ENCODE data around the gene C1orf21.
A peak's percentile ranks its signal among the peaks of the same experiment; 100 is the strongest.

Gene C1orf21

GRCh38 chr1:184524248-184524647 is 137.4 kb downstream of the C1orf21 start:
- Histone ChIP-seq H3K9me3 (ENCODE audit: control insufficient read depth in 1 of 2, low read length in 2 of 2) (no peaks in the 10 kb centered on the region), H3K36me3 (ENCODE audit: control insufficient read depth in 1 of 2, insufficient read depth in 2 of 2, low read length in 2 of 2) (no peaks in the 10 kb centered on the region), H3K4me1 (ENCODE audit: control insufficient read depth in 1 of 2, insufficient read depth in 2 of 2, low read length in 2 of 2) (no peaks in the 10 kb centered on the region), H3K27me3 (ENCODE audit: low read depth, low read length) (no peaks in the 10 kb centered on the region), H3K4me3 (ENCODE audit: low read depth in 1 of 2, low read length in 2 of 2) (no peak overlapping the region), H3K27ac (ENCODE audit: low read length) (no peak overlapping the region)

GRCh38 chr1:184527402-184527801 is 140.6 kb downstream of the C1orf21 start:
- Histone ChIP-seq H3K4me3 (ENCODE audit: low read depth in 1 of 2, low read length in 2 of 2) (no peak overlapping the region), H3K27ac (ENCODE audit: low read length) (no peak overlapping the region), H3K4me1 (ENCODE audit: control insufficient read depth in 1 of 2, insufficient read depth in 2 of 2, low read length in 2 of 2) (no peaks in the 10 kb centered on the region), H3K27me3 (ENCODE audit: low read depth, low read length) (no peaks in the 10 kb centered on the region), H3K36me3 (ENCODE audit: control insufficient read depth in 1 of 2, insufficient read depth in 2 of 2, low read length in 2 of 2) (no peaks in the 10 kb centered on the region), H3K9me3 (ENCODE audit: control insufficient read depth in 1 of 2, low read length in 2 of 2) (no peaks in the 10 kb centered on the region)

DNA sequence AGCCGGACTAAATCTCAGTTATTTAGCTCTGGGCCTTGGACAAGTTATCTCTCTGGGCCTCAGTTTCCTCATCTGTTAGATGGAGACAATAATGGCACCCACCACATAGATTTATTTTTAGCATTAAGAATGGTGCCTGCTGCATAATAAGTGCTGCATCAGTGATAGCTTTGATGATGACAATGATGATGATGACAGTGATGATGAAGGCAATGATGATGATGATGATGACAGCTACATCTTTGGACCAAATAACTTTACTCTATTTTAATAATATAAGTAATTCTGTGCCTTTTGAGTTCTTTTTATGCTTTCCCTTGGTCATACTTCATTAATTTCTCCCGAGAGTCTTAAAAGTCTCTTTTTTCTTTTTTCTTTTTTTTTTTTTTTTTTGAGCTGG is 143.4 kb downstream of the C1orf21 start:
- no peaks in the 10 kb centered on the region for H3K9me3 ChIP-seq (ENCODE audit: control insufficient read depth in 1 of 2, low read length in 2 of 2)
- H3K4me1 ChIP-seq (ENCODE audit: control insufficient read depth in 1 of 2, insufficient read depth in 2 of 2, low read length in 2 of 2), result peaks cover 0 to 3% of the 10 kb centered on the region in 2 donors
- no peak overlapping the region for H3K27ac ChIP-seq (ENCODE audit: low read length)
- no peak overlapping the region for H3K4me3 ChIP-seq (ENCODE audit: low read depth in 1 of 2, low read length in 2 of 2)
- no peaks in the 10 kb centered on the region for H3K36me3 ChIP-seq (ENCODE audit: control insufficient read depth in 1 of 2, insufficient read depth in 2 of 2, low read length in 2 of 2)
- H3K27me3 ChIP-seq (ENCODE audit: low read depth, low read length), result no peaks in the 10 kb centered on the region

GRCh38 chr1:184531296-184531695 is 144.5 kb downstream of the C1orf21 start:
- Histone ChIP-seq H3K27ac (ENCODE audit: low read length) (no peak overlapping the region), H3K4me1 (ENCODE audit: control insufficient read depth in 1 of 2, insufficient read depth in 2 of 2, low read length in 2 of 2) (peaks cover 0 to 3% of the 10 kb centered on the region in 2 donors), H3K36me3 (ENCODE audit: control insufficient read depth in 1 of 2, insufficient read depth in 2 of 2, low read length in 2 of 2) (no peaks in the 10 kb centered on the region), H3K27me3 (ENCODE audit: low read depth, low read length) (no peaks in the 10 kb centered on the region), H3K4me3 (ENCODE audit: low read depth in 1 of 2, low read length in 2 of 2) (no peak overlapping the region), H3K9me3 (ENCODE audit: control insufficient read depth in 1 of 2, low read length in 2 of 2) (peaks cover 0 to 5% of the 10 kb centered on the region in 2 donors)

- Histone ChIP-seq H3K9me3 (ENCODE audit: control insufficient read depth in 1 of 2, low read length in 2 of 2) (peaks cover 0 to 8% of the 10 kb centered on the region in 2 donors), H3K36me3 (ENCODE audit: control insufficient read depth in 1 of 2, insufficient read depth in 2 of 2, low read length in 2 of 2) (no peaks in the 10 kb centered on the region), H3K4me3 (ENCODE audit: low read depth in 1 of 2, low read length in 2 of 2) (no peak overlapping the region), H3K4me1 (ENCODE audit: control insufficient read depth in 1 of 2, insufficient read depth in 2 of 2, low read length in 2 of 2) (peaks cover 0 to 3% of the 10 kb centered on the region in 2 donors), H3K27me3 (ENCODE audit: low read depth, low read length) (no peaks in the 10 kb centered on the region), H3K27ac (ENCODE audit: low read length) (no peak overlapping the region)
These were observed 145.4 kb downstream of the C1orf21 start for GRCh38 chr1:184532199-184532598.

GRCh38 chr1:184533049-184533448 is 146.2 kb downstream of the C1orf21 start:
- peaks cover 0 to 8% of the 10 kb centered on the region in 2 donors for H3K9me3 ChIP-seq (ENCODE audit: control insufficient read depth in 1 of 2, low read length in 2 of 2)
- no peaks in the 10 kb centered on the region for H3K27me3 ChIP-seq (ENCODE audit: low read depth, low read length)
- no peaks in the 10 kb centered on the region for H3K36me3 ChIP-seq (ENCODE audit: control insufficient read depth in 1 of 2, insufficient read depth in 2 of 2, low read length in 2 of 2)
- H3K27ac ChIP-seq (ENCODE audit: low read length), result no peak overlapping the region
- no peak overlapping the region for H3K4me3 ChIP-seq (ENCODE audit: low read depth in 1 of 2, low read length in 2 of 2)
- H3K4me1 ChIP-seq (ENCODE audit: control insufficient read depth in 1 of 2, insufficient read depth in 2 of 2, low read length in 2 of 2), result peaks cover 0 to 3% of the 10 kb centered on the region in 2 donors

GRCh38 chr1:184533915-184534314 is 147.1 kb downstream of the C1orf21 start:
- no peaks in the 10 kb centered on the region for H3K27me3 ChIP-seq (ENCODE audit: low read depth, low read length)
- H3K4me1 ChIP-seq (ENCODE audit: control insufficient read depth in 1 of 2, insufficient read depth in 2 of 2, low read length in 2 of 2), result peaks cover 0 to 3% of the 10 kb centered on the region in 2 donors
- no peak overlapping the region for H3K4me3 ChIP-seq (ENCODE audit: low read depth in 1 of 2, low read length in 2 of 2)
- H3K9me3 ChIP-seq (ENCODE audit: control insufficient read depth in 1 of 2, low read length in 2 of 2), result peaks cover 0 to 9% of the 10 kb centered on the region in 2 donors
- H3K27ac ChIP-seq (ENCODE audit: low read length), result peak overlapping the region; percentile 10
- no peaks in the 10 kb centered on the region for H3K36me3 ChIP-seq (ENCODE audit: control insufficient read depth in 1 of 2, insufficient read depth in 2 of 2, low read length in 2 of 2)

DNA sequence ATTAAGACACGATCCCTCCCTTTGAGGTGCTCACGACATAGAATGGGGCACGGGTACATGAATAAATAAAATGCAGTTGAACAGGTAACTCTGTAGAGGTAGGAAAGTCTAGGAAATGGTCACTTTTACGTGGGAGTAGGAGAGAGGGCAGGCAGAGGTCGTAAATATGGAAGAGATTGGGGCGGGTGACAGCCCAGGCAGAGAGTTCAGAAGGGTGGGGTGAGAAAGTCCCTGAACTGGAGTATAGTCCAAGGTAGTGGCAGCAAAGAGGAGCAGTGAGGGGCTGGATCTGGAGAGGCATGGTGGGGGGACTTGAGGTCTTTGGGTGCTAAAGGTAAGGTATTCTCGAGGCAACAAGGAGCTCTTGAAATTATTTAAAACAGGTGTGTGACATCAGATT is 147.9 kb downstream of the C1orf21 start:
- H3K4me3 ChIP-seq (ENCODE audit: low read depth in 1 of 2, low read length in 2 of 2), result no peak overlapping the region
- no peaks in the 10 kb centered on the region for H3K36me3 ChIP-seq (ENCODE audit: control insufficient read depth in 1 of 2, insufficient read depth in 2 of 2, low read length in 2 of 2)
- peak overlapping the region; percentile 51 for H3K27ac ChIP-seq (ENCODE audit: low read length)
- H3K9me3 ChIP-seq (ENCODE audit: control insufficient read depth in 1 of 2, low read length in 2 of 2), result peaks cover 0 to 11% of the 10 kb centered on the region in 2 donors
- H3K27me3 ChIP-seq (ENCODE audit: low read depth, low read length), result no peaks in the 10 kb centered on the region
- peaks cover 0 to 3% of the 10 kb centered on the region in 2 donors for H3K4me1 ChIP-seq (ENCODE audit: control insufficient read depth in 1 of 2, insufficient read depth in 2 of 2, low read length in 2 of 2)

DNA sequence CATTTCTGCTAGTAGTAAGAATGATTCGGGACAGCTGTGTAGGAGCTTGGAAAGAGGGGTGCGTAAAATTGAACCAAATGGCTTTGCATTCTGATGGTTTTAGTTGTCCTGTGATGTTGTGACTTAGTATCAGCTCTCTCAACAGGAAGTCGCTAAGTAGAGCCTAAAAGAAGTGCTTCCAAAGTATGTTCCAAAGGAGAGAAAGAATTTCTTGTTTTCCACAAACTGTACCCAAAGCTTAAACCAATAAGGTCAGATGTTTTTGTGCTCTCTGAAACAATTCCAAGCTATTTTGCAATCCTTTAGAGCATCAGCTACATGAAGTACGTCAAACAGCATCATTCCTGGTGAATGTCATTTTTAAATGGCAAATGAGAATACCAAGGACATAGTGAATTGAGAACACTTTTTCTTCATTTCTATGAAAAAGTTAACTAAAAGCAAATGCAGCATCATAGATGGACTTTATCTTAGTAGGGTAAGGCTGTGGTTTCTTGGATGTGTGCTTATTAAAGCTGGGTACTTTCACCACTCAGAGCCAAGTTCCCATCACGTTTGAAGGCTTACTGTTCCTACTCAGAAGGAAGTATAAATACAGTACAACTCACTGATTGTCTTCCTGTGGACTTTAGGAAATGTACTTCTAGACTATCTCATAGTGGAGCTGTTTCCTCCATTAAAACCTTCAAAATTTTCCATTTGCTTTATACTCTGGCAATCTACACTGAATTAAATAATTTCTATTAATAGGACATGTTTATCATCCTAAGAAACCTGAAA is 148.6 kb downstream of the C1orf21 start:
- Histone ChIP-seq H3K9me3 (ENCODE audit: control insufficient read depth in 1 of 2, low read length in 2 of 2) (peaks cover 0 to 11% of the 10 kb centered on the region in 2 donors), H3K4me1 (ENCODE audit: control insufficient read depth in 1 of 2, insufficient read depth in 2 of 2, low read length in 2 of 2) (peaks cover 0 to 3% of the 10 kb centered on the region in 2 donors), H3K27ac (ENCODE audit: low read length) (peak overlapping the region; percentile 59), H3K4me3 (ENCODE audit: low read depth in 1 of 2, low read length in 2 of 2) (no peak overlapping the region), H3K27me3 (ENCODE audit: low read depth, low read length) (no peaks in the 10 kb centered on the region), H3K36me3 (ENCODE audit: control insufficient read depth in 1 of 2, insufficient read depth in 2 of 2, low read length in 2 of 2) (no peaks in the 10 kb centered on the region)

- H3K9me3 ChIP-seq (ENCODE audit: control insufficient read depth in 1 of 2, low read length in 2 of 2), result peaks cover 0 to 11% of the 10 kb centered on the region in 2 donors
- H3K4me3 ChIP-seq (ENCODE audit: low read depth in 1 of 2, low read length in 2 of 2), result no peak overlapping the region
- peak overlapping the region; percentile 59 for H3K27ac ChIP-seq (ENCODE audit: low read length)
- H3K36me3 ChIP-seq (ENCODE audit: control insufficient read depth in 1 of 2, insufficient read depth in 2 of 2, low read length in 2 of 2), result no peaks in the 10 kb centered on the region
- H3K4me1 ChIP-seq (ENCODE audit: control insufficient read depth in 1 of 2, insufficient read depth in 2 of 2, low read length in 2 of 2), result peaks cover 0 to 3% of the 10 kb centered on the region in 2 donors
- H3K27me3 ChIP-seq (ENCODE audit: low read depth, low read length), result no peaks in the 10 kb centered on the region
These were observed 149.6 kb downstream of the C1orf21 start for GRCh38 chr1:184536246-184536985.

- Histone ChIP-seq H3K9me3 (ENCODE audit: control insufficient read depth in 1 of 2, low read length in 2 of 2) (peaks cover 0 to 11% of the 10 kb centered on the region in 2 donors), H3K4me1 (ENCODE audit: control insufficient read depth in 1 of 2, insufficient read depth in 2 of 2, low read length in 2 of 2) (no peaks in the 10 kb centered on the region), H3K4me3 (ENCODE audit: low read depth in 1 of 2, low read length in 2 of 2) (no peak overlapping the region), H3K27me3 (ENCODE audit: low read depth, low read length) (no peaks in the 10 kb centered on the region), H3K27ac (ENCODE audit: low read length) (no peak overlapping the region), H3K36me3 (ENCODE audit: control insufficient read depth in 1 of 2, insufficient read depth in 2 of 2, low read length in 2 of 2) (no peaks in the 10 kb centered on the region)
These were observed 152.8 kb downstream of the C1orf21 start for GRCh38 chr1:184539580-184539979.
